Parietal lobe (tissue), 2 donors: Measurements from ENCODE around the gene FUT8. TPM values are rescaled to one million over a fixed set of nuclear protein-coding genes. Genes with fewer than 3 reads are reported as not detected.

ENCODE experiments used
- small RNA-seq: library from RNA; depleted of rRNA; stranded (forward); fragments of <200 nt; gene quantifications from one replicate; pipeline ENCODE3, GENCODE V24; 2014; ENCODE audit warnings: low replicate concordance
- total RNA-seq: library from RNA; depleted of rRNA; stranded (reverse); fragments of >200 nt; gene quantifications from one replicate; pipeline ENCODE4 v1.2.3, GENCODE V29; 2014

Gene FUT8
- total RNA-seq, result 137 TPM

DNA sequence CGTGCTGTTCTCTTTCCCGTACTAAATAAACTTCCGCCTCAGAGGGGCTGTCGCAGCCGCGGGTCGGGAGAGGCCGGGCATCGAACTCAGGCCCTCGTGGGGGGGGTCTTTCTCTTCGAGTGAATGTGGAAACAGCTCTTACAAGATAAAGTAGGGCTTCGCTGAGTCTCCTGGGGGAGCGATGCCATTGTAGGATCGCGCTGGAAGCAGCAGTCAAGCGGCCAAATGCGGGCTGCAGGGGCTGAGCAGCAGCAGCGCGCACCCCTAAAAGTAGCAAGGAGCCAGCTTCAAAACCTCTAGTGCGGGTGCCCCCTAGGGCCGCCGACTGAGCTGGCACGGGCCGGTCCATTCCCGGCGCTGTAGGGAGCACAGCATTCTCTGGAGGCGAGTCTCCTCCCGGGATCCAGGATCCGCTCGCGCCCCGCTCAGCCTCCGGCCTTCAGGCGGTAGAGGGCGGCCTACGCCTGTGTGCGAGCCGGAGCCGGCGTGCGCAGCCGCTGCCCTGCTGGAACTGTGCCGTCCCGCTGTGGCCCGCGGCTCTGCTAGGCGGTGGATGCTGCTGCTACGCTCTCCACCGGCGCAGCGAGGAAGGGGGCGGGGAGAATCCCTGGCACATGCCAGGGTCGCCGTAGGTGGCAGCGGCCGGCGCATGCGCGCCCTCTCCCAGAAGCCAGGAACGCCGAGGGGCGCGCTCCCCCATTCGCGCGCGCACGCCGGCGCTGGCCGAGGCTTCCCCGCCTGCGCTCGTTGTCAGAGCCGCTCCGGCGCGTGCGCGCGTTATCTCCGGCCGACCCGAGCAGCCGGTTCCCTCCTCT lies at the start of gene FUT8:
TSS of gene FUT8 (plus strand) at position 699 of the 815 bp plus-strand sequence. CDS start 148,834 bp downstream, outside the sequence.

Small RNA genes lying within 50 kb of the gene (small RNA-seq; reads per million reads assigned to genes)
- gene MIR625, result not detected
